Mesendoderm (in vitro differentiated cells): ENCODE measurements around the gene PIF1.
"Not testable (repeated sequence)": the region's sequence is repeated elsewhere in the genome, so short reads cannot be mapped to it uniquely, and the experiment has no call there.

Experiments used
- DNase-seq: peaks from one replicate; pipeline ENCODE4 v3.0.0; 2013
- H2AK5ac ChIP-seq: 2 replicates; pipeline ENCODE4 v1.6.1; 2013; ENCODE audit warnings: low read length, inconsistent platforms
- H2BK120ac ChIP-seq: 2 replicates; pipeline ENCODE4 v1.6.1; 2013; ENCODE audit warnings: low read depth, mild to moderate bottlenecking, low read length, moderate library complexity, mixed read lengths
- H2BK15ac ChIP-seq: replicated peaks from 2 replicates; pipeline ENCODE4 v1.6.1; 2013; ENCODE audit warnings: low read depth, mild to moderate bottlenecking, moderate library complexity
- H2BK5ac ChIP-seq: 2 replicates; pipeline ENCODE4 v1.6.1; 2013; ENCODE audit warnings: low read length, inconsistent platforms
- H3K18ac ChIP-seq: 2 replicates; pipeline ENCODE4 v1.6.1; 2013; ENCODE audit warnings: mild to moderate bottlenecking, low read length, mixed read lengths
- H3K23ac ChIP-seq: one replicate; pipeline ENCODE4 v1.6.1; 2013; ENCODE audit warnings: low read length
- H3K27ac ChIP-seq: 2 replicates; pipeline ENCODE4 v1.5.1; 2013; ENCODE audit warnings: low read depth, mild to moderate bottlenecking, inconsistent platforms, low read length, moderate library complexity
- H3K27me3 ChIP-seq: 2 replicates; pipeline ENCODE4 v1.6.1; 2013; ENCODE audit warnings: low read length, control low read depth, mild to moderate bottlenecking, inconsistent platforms; ENCODE audit not compliant: insufficient read depth, poor library complexity
- H3K36me3 ChIP-seq: 2 replicates; pipeline ENCODE4 v1.6.1; 2013; ENCODE audit warnings: low read length, inconsistent platforms; ENCODE audit not compliant: control insufficient read depth, insufficient read depth
- H3K4ac ChIP-seq: one replicate; pipeline ENCODE4 v1.6.1; 2013; ENCODE audit warnings: low read depth, mild to moderate bottlenecking, low read length, moderate library complexity
- H3K4me1 ChIP-seq: 2 replicates; pipeline ENCODE4 v1.6.1; 2013; ENCODE audit warnings: low read depth, low read length, inconsistent platforms; ENCODE audit not compliant: control insufficient read depth
- H3K4me2 ChIP-seq: 2 replicates; pipeline ENCODE4 v1.6.1; 2013; ENCODE audit warnings: low read length
- H3K4me3 ChIP-seq: 2 replicates; pipeline ENCODE4 v1.5.1; 2013; ENCODE audit warnings: mild to moderate bottlenecking, low read length
- H3K56ac ChIP-seq: one replicate; pipeline ENCODE4 v1.6.1; 2013; ENCODE audit warnings: low read length
- H3K79me1 ChIP-seq: 2 replicates; pipeline ENCODE4 v1.6.1; 2013; ENCODE audit warnings: low read length, inconsistent platforms
- H3K79me2 ChIP-seq: 2 replicates; pipeline ENCODE4 v1.6.1; 2013; ENCODE audit warnings: mild to moderate bottlenecking, low read length; ENCODE audit not compliant: control insufficient read depth, insufficient read depth
- H3K9ac ChIP-seq: 2 replicates; pipeline ENCODE4 v1.6.1; 2013; ENCODE audit warnings: low read length, inconsistent platforms
- H4K5ac ChIP-seq: one replicate; pipeline ENCODE4 v1.6.1; 2013; ENCODE audit warnings: low read length
- H4K8ac ChIP-seq: one replicate; pipeline ENCODE4 v1.6.1; 2013; ENCODE audit warnings: low read depth, mild to moderate bottlenecking, control low read depth, low read length, moderate library complexity
- whole genome bisulfite sequencing: extraction: QIAGEN DNeasy Blood & Tissue Kit; methylation state at CpG from one replicate; pipeline ENCODE4 v1.1.7; 2013; ENCODE audit warnings: low lambda C conversion rate, missing lambda C conversion rate; ENCODE audit not compliant: insufficient coverage; ENCODE audit errors: extremely low coverage; 5-methylcytosine and 5-hydroxymethylcytosine counted together

Gene PIF1

GRCh38 chr15:64795921-64796320 is 29.5 kb downstream of the PIF1 start:
- no CpG with 5 or more reads among the region's 9 CpGs for WGBS
- H3K23ac ChIP-seq, H3K27me3 ChIP-seq, H3K4ac ChIP-seq, H3K79me1 ChIP-seq, H3K56ac ChIP-seq, DNase-seq, H3K18ac ChIP-seq, H3K27ac ChIP-seq, H2AK5ac ChIP-seq, H3K4me1 ChIP-seq, H4K8ac ChIP-seq, H3K9ac ChIP-seq, H3K4me2 ChIP-seq, H2BK15ac ChIP-seq, H3K4me3 ChIP-seq, H4K5ac ChIP-seq, H3K79me2 ChIP-seq, H2BK120ac ChIP-seq, H3K36me3 ChIP-seq, H2BK5ac ChIP-seq: not testable (repeated sequence)

DNA sequence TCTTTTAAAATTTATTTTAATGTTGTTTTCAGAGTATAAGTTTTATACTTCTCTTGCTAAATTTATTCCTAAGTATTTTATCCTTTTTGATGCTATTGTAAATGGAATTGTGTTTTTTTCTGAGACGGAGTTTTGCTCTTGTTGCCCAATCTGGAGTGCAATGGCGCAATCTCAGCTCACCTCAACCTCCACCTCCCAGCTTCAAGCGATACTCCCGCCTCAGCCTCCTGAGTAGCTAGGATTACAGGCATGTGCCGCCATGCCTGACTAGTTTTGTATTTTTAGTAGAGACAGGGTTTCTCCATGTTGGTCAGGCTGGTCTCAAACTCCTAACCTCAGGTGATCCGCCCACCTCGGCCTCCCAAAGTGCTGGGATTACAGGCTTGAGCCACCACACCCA is 30.1 kb downstream of the PIF1 start:
- H4K8ac ChIP-seq, H3K4me1 ChIP-seq, H2BK5ac ChIP-seq, H2BK120ac ChIP-seq, H3K27me3 ChIP-seq, H3K4me3 ChIP-seq, H3K23ac ChIP-seq, H3K36me3 ChIP-seq, H2BK15ac ChIP-seq, H4K5ac ChIP-seq, H3K79me1 ChIP-seq, H3K56ac ChIP-seq, H2AK5ac ChIP-seq, H3K9ac ChIP-seq, H3K18ac ChIP-seq, H3K4ac ChIP-seq, H3K4me2 ChIP-seq, H3K27ac ChIP-seq, DNase-seq, H3K79me2 ChIP-seq: not testable (repeated sequence)
- WGBS: no CpG with 5 or more reads among the region's 7 CpGs

DNA sequence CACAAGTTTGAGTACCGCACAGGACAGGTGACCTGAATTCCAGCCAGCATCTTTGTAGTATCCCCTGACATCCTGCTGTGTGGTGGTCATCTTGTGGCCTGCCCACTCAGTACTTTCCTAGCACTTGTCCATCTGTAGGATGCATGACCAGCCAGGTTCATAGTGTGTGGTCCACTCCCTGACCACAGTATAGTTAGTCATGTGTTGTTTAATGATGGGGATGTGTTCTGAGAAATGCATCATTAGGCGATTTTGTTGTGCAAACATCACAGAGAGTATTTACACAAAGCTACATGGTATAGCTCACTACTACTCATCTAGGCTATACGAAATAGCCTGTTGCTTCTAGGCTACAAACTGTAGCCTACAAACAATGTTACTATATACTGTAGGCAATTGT is 33.2 kb downstream of the PIF1 start:
- Histone ChIP-seq H3K4me3 (no peak overlapping the region), H3K27me3 (no peaks in the 10 kb centered on the region), H4K8ac (no peak overlapping the region), H3K4ac (no peak overlapping the region), H3K4me2 (no peak overlapping the region), H2BK5ac (no peak overlapping the region), H3K18ac (no peak overlapping the region), H2BK15ac (no peak overlapping the region), H4K5ac (no peak overlapping the region), H3K23ac (no peak overlapping the region), H3K79me1 (no peaks in the 10 kb centered on the region), H3K4me1 (no peaks in the 10 kb centered on the region), H3K56ac (no peak overlapping the region), H2BK120ac (no peak overlapping the region), H2AK5ac (no peak overlapping the region), H3K9ac (no peak overlapping the region), H3K27ac (no peak overlapping the region), H3K79me2 (no peaks in the 10 kb centered on the region), H3K36me3 (no peaks in the 10 kb centered on the region)
- DNase-seq: no peak
- WGBS: no CpG with 5 or more reads among the region's 3 CpGs

DNA sequence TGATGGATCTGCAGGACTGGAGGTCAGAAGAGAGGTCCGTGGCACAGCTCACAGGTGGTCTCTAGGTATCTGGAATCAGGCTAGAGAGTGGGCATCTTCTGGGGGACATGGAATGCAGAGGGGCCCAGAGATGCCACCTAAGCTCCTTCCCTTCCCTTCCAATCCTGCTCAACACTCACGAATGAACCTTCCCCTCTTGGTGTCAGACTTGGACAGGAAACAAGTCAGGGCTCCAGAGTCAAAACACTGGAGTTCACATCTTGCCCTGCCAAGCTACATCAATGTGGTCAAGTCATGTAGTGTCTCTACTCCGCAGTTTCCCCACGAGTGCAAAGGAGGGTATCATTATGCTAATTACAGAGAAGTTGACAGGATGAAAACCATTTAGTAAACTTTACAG is 34.0 kb downstream of the PIF1 start:
- no peak overlapping the region for H3K9ac ChIP-seq
- no peak overlapping the region for H3K4ac ChIP-seq
- no peak overlapping the region for H3K56ac ChIP-seq
- no peaks in the 10 kb centered on the region for H3K79me1 ChIP-seq
- WGBS: no CpG with 5 or more reads among the region's 4 CpGs
- no peak overlapping the region for H3K4me2 ChIP-seq
- no peak overlapping the region for H3K4me3 ChIP-seq
- no peaks in the 10 kb centered on the region for H3K27me3 ChIP-seq
- H4K5ac ChIP-seq: no peak overlapping the region
- H4K8ac ChIP-seq: no peak overlapping the region
- no peak for DNase-seq
- H2AK5ac ChIP-seq: no peak overlapping the region
- H3K4me1 ChIP-seq: no peaks in the 10 kb centered on the region
- no peaks in the 10 kb centered on the region for H3K79me2 ChIP-seq
- no peak overlapping the region for H2BK5ac ChIP-seq
- no peak overlapping the region for H3K27ac ChIP-seq
- H3K36me3 ChIP-seq: no peaks in the 10 kb centered on the region
- H2BK15ac ChIP-seq: no peak overlapping the region
- H3K18ac ChIP-seq: no peak overlapping the region
- H3K23ac ChIP-seq: no peak overlapping the region
- H2BK120ac ChIP-seq: no peak overlapping the region

GRCh38 chr15:64783796-64784195 is 41.7 kb downstream of the PIF1 start:
- Histone ChIP-seq H2BK5ac (no peak overlapping the region), H3K4me3 (no peak overlapping the region), H4K8ac (no peak overlapping the region), H3K9ac (no peak overlapping the region), H2BK120ac (no peak overlapping the region), H3K4me1 (peaks cover 6% of the 10 kb centered on the region), H3K79me1 (no peaks in the 10 kb centered on the region), H3K56ac (no peak overlapping the region), H3K36me3 (no peaks in the 10 kb centered on the region), H3K23ac (no peak overlapping the region), H3K18ac (no peak overlapping the region), H2AK5ac (no peak overlapping the region), H4K5ac (no peak overlapping the region), H3K79me2 (no peaks in the 10 kb centered on the region), H3K4me2 (no peak overlapping the region), H3K4ac (no peak overlapping the region), H3K27ac (no peak overlapping the region), H2BK15ac (no peak overlapping the region), H3K27me3 (no peaks in the 10 kb centered on the region)
- no CpG with 5 or more reads among the region's 4 CpGs for WGBS
- DNase-seq: no peak

- Histone ChIP-seq H3K4me1 (peaks cover 8% of the 10 kb centered on the region), H3K18ac (peak overlapping the region; percentile 14), H3K4me2 (no peak overlapping the region), H3K79me1 (no peaks in the 10 kb centered on the region), H3K9ac (no peak overlapping the region), H2BK120ac (no peak overlapping the region), H2AK5ac (no peak overlapping the region), H2BK5ac (no peak overlapping the region), H3K79me2 (no peaks in the 10 kb centered on the region), H2BK15ac (no peak overlapping the region), H3K27ac (no peak overlapping the region), H4K5ac (no peak overlapping the region), H3K36me3 (no peaks in the 10 kb centered on the region), H3K27me3 (no peaks in the 10 kb centered on the region), H3K4ac (peak overlapping the region; percentile 72), H3K4me3 (no peak overlapping the region), H4K8ac (no peak overlapping the region), H3K56ac (peak overlapping the region; percentile 47), H3K23ac (no peak overlapping the region)
- no CpG with 5 or more reads among the region's 5 CpGs for WGBS
- DNase-seq: no peak
These were observed 42.7 kb downstream of the PIF1 start for GRCh38 chr15:64782751-64783150.
